GM18907 (cell line): ENCODE data around the gene ALDH8A1.
A peak's percentile ranks its signal among the peaks of the same experiment; 100 is the strongest.

Source experiments
- ATAC-seq: cut with Tn5 transposase; IDR thresholded peaks from one replicate; pipeline ENCODE4 v1.9.1; 2021; ENCODE audit warnings: mild to moderate bottlenecking, moderate library complexity; ENCODE audit not compliant: unreplicated experiment

ALDH8A1 gene

GRCh38 chr6:134873500-134874388, 76.2 kb downstream of the ALDH8A1 start:
- ATAC-seq = peak; percentile 49

DNA sequence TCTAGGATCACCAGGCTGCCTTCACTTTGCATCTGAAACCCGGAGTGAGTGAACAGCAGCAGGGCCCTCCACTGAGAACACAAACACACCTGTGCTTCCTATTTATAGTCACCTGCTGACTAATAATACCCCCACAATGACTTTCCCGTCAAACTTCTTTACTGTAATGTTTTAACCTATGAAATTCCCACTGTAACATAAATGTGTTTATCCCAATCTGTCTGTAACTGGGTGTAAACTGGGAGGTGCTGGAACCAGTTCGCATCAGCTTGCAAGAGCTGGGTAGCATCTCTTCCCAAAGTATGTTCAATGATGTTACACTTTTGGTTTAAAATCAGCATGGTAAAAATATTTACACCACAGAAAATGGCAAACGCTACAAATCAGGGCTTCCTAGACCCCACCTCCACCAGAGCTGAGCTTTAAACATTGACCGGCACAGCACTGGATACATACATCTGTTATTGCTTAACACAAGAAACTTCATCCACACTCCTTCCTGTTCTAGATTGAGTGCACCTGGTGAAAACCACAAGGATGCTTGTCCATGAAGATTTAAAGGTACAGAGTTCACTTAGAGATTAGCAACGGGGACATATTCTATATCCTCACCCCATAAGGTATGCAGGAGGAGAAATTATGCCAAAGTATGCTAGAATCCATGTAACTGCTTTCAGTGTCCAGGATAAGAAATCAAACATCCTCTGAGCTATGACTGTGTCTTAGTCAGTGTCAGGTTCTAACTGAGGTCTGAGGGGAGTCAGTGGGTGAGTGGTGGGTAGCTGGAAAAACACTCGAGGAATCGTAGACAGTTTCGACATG, 79.0 kb downstream of the ALDH8A1 start:
- ATAC-seq = peak; percentile 93

- ATAC-seq = no peak
These were observed 81.1 kb downstream of the ALDH8A1 start for GRCh38 chr6:134868812-134869211.
